GM21360 (cell line): ENCODE results near the gene RTN4IP1.
"Not testable (repeated sequence)": the region's sequence is repeated elsewhere in the genome, so short reads cannot be mapped to it uniquely, and the experiment has no call there.

ENCODE experiments used
- ATAC-seq: cut with Tn5 transposase; IDR thresholded peaks from one replicate; pipeline ENCODE4 v1.9.1; 2021; ENCODE audit warnings: mild to moderate bottlenecking, moderate library complexity; ENCODE audit not compliant: unreplicated experiment

RTN4IP1 gene

GRCh38 chr6:106586815-106587415 lies 42.4 kb downstream of the RTN4IP1 start:
- ATAC-seq: no peak

DNA sequence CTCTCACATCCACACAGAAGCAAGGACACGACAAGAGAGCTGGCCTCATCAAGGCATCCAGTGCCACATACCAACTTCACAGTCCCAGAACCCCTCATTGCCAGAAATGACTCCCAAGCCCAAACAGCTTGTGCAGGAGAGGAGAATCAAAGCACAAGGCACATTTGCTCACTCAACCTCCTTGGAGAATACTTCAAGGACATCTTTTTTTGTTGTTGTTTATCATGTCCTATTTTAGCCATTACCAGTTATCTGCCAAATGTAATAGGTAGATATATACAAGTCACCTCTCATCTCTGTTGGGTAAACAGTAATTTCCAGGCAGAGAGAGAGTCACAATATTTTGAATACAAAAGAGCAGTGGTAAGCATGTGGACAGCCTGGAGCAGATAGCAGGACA lies 47.8 kb downstream of the RTN4IP1 start:
- ATAC-seq: no peak

GRCh38 chr6:106579281-106579680 lies 50.0 kb downstream of the RTN4IP1 start:
- no peak for ATAC-seq

GRCh38 chr6:106574741-106575458 lies 54.4 kb downstream of the RTN4IP1 start:
- no peak for ATAC-seq

GRCh38 chr6:106572875-106573585 lies 56.3 kb downstream of the RTN4IP1 start:
- no peak for ATAC-seq

GRCh38 chr6:106572436-106572835 lies 56.9 kb downstream of the RTN4IP1 start:
- no peak for ATAC-seq

DNA sequence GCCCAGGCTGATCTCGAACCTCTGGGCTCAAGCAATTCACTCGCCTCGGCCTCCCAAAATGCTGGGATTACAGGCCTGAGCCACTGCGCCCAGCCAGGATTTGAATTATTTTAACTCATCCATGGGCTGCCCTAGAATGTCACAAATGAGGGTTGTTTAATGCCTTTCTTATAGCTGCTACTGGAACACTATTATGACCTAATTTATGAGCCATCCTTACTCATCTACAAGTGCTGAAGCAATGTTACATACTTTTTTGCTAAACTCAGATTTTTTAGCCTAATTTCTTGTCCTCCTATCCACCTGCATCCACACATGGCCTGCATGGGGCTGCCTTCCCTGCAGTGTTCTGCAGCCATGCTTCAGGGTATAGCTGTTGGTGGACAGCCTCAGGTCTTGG lies 59.9 kb downstream of the RTN4IP1 start:
- ATAC-seq: no peak

GRCh38 chr6:106568530-106568929 lies 60.8 kb downstream of the RTN4IP1 start:
- ATAC-seq: no peak

DNA sequence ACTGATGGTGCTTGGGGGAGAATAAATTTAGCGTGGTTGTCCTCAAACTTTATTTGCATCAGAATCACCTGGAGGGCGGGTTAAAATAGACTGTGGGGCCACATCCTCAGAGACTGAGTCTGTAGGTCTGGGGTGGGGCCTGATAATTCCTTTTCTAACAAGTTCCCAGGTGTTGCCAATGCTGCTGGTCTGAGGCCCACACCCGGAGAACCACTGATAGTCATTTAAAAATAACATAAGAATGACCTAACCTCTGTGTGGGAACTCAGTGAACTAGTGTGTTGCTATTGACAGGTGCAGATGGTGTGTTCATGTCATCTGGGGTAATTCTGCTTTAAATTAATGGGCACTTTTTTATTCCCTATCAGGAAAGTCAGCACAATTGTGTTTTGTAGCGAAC lies 64.8 kb downstream of the RTN4IP1 start:
- ATAC-seq: no peak

DNA sequence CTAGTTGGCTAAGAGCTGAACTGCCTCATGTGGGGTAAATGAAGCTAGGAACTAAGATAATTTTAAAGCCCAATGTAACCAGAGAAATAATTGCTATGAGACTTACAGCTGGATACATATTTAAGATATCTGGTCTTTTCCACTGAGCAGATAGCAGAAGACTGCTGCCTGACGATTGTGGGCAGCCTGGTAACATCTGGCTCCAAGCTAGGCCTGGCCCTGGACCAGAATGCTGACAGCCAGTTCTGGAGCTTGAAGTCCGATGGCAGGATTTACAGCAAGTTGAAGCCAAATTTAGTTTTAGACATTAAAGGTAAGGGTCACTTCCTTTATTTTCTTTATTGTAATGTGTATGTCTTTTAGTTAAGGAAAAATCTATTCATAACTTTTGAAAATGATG lies 65.7 kb downstream of the RTN4IP1 start:
- ATAC-seq: no peak

GRCh38 chr6:106561686-106562405 lies 67.5 kb downstream of the RTN4IP1 start:
- no peak for ATAC-seq

GRCh38 chr6:106560996-106561685 lies 68.2 kb downstream of the RTN4IP1 start:
- no peak for ATAC-seq

GRCh38 chr6:106559659-106560058 lies 69.6 kb downstream of the RTN4IP1 start:
- not testable (repeated sequence) for ATAC-seq

GRCh38 chr6:106558364-106558763 lies 70.9 kb downstream of the RTN4IP1 start:
- ATAC-seq: no peak

DNA sequence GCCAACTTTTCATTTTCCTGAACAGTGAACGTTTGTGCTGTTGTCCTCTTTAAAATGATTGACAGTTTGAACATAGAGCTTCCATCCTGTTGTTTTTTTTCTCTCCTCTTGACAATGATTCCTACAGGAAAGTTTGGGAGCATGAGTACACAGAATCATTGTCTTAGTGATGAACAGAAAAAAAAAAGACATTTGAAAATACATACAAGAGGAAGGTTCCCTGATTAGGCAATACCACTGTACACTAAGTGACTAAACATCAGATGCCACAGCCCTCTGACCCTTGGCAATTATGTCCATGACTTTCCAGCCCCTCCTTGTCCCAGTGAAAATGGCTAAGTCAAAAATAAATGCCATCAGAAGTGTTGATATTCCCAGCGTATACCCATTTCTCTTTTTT lies 71.5 kb downstream of the RTN4IP1 start:
- ATAC-seq: no peak

DNA sequence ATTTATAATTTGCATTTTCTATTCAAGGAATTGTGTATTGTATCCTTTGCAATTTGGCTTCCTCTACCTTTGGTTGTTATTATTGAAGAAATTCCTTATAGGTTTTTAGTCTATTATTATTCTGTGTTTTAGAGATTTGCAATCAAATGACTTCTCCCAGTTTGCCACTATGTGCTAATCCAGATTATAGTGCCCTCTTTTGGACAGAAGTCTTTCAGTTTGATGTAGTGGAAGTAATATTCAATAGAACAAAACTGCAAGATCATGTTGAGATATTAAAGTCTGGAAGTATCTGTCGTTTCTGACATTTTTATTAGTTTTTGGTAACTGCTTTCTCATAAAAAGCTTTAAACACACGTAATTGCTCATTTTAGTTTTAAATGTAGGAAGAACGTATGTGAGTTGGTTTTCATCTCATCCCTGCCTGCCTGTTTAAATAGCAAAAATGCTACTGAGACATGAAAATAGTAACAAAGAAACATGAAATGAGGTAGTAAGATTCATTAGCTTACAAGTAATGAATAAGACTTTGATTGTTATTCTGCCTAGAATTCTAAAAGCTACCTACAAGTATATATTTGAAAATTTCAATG lies 72.8 kb downstream of the RTN4IP1 start:
- no peak for ATAC-seq

- no peak for ATAC-seq
These were observed 73.5 kb downstream of the RTN4IP1 start for GRCh38 chr6:106555767-106556166.

GRCh38 chr6:106553440-106553839 lies 75.9 kb downstream of the RTN4IP1 start:
- ATAC-seq: no peak

DNA sequence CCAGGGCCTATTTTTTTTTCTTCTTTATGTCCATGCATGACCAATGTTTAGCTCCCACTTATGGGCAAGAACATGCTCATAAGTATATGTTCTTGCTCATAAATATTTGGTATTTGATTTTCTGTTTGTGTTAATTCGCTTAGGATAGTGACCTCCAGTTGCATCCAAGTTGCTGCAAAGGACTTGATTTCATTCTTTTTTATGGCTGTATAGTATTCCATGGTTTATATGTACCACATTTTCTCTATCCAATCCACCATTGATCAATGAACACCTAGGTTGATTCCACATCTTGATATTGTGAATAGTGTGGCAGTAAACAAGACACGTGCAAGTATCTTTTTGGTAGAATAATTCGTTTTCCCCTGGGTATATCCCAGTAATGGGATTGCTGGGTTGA lies 78.1 kb downstream of the RTN4IP1 start:
- no peak for ATAC-seq

- no peak for ATAC-seq
These were observed 79.8 kb downstream of the RTN4IP1 start for GRCh38 chr6:106549521-106549920.
